ENCODE data around the gene TFDP1. TPM values are rescaled to one million over a fixed set of nuclear protein-coding genes. Genes with fewer than 3 reads are reported as not detected.

The TFDP1 gene
- total RNA-seq, 2 donors from 2014 or later: 74.8 to 76.1 TPM

- Mint-ChIP-seq H3K4me3 (no peak overlapping the region), H3K36me3 (ENCODE audit: low read depth) (peaks cover 70% of the 10 kb centered on the region), H3K9me3 (peaks cover 3% of the 10 kb centered on the region), H3K27me3 (ENCODE audit: insufficient read depth) (no peaks in the 10 kb centered on the region), H3K27ac (no peak overlapping the region), H3K4me1 (no peaks in the 10 kb centered on the region)
- no peak for TF ChIP-seq CTCF (conservative IDR thresholded peaks at IDR 0.05)
- H3K9me3 ChIP-seq (ENCODE audit: control insufficient read depth, low read length): no peaks in the 10 kb centered on the region
- WGBS, 2 experiments (ENCODE audit: insufficient coverage in 1 of 2, insufficient read length in 1 of 2): 95 to 97% methylated on average over 5 to 8 of the region's 8 CpGs
- H3K27ac ChIP-seq (ENCODE audit: low read depth, low read length): no peak overlapping the region
- DNase-seq: peak; percentile 9
- no peak overlapping the region for H3K9ac ChIP-seq (ENCODE audit: extremely low read depth, low read length, poor library complexity, severe bottlenecking)
- no peaks in the 10 kb centered on the region for H3K27me3 ChIP-seq (ENCODE audit: control insufficient read depth, insufficient read depth, low read length, poor library complexity, severe bottlenecking)
- H3K4me3 ChIP-seq (ENCODE audit: low read length): no peak overlapping the region
- H3K4me1 ChIP-seq (ENCODE audit: control insufficient read depth, insufficient read depth, low read length): no peaks in the 10 kb centered on the region
- H3K36me3 ChIP-seq (ENCODE audit: control insufficient read depth, insufficient read depth, low read length): peaks cover 64% of the 10 kb centered on the region
Observed at GRCh38 chr13:113595131-113595530, 10.6 kb downstream of the TFDP1 start.

- H3K4me3 Mint-ChIP-seq: no peak overlapping the region
- no peak overlapping the region for H3K27ac ChIP-seq (ENCODE audit: low read depth, low read length)
- 95 to 98% methylated on average over 8 to 27 of the region's 27 CpGs for WGBS, 2 experiments (ENCODE audit: insufficient coverage in 1 of 2, insufficient read length in 1 of 2)
- H3K36me3 Mint-ChIP-seq (ENCODE audit: low read depth): peaks cover 69% of the 10 kb centered on the region
- no peak overlapping the region for H3K4me3 ChIP-seq (ENCODE audit: low read length)
- no peaks in the 10 kb centered on the region for H3K27me3 Mint-ChIP-seq (ENCODE audit: insufficient read depth)
- TF ChIP-seq CTCF (conservative IDR thresholded peaks at IDR 0.05): no peak
- no peaks in the 10 kb centered on the region for H3K27me3 ChIP-seq (ENCODE audit: control insufficient read depth, insufficient read depth, low read length, poor library complexity, severe bottlenecking)
- peaks cover 66% of the 10 kb centered on the region for H3K36me3 ChIP-seq (ENCODE audit: control insufficient read depth, insufficient read depth, low read length)
- H3K4me1 ChIP-seq (ENCODE audit: control insufficient read depth, insufficient read depth, low read length): no peaks in the 10 kb centered on the region
- H3K9ac ChIP-seq (ENCODE audit: extremely low read depth, low read length, poor library complexity, severe bottlenecking): no peak overlapping the region
- peak; percentile 20 for DNase-seq
- H3K9me3 Mint-ChIP-seq: peaks cover 3% of the 10 kb centered on the region
- no peaks in the 10 kb centered on the region for H3K9me3 ChIP-seq (ENCODE audit: control insufficient read depth, low read length)
- no peaks in the 10 kb centered on the region for H3K4me1 Mint-ChIP-seq
- no peak overlapping the region for H3K27ac Mint-ChIP-seq
Observed at GRCh38 chr13:113596321-113597200, 12.0 kb downstream of the TFDP1 start.

- H3K36me3 ChIP-seq (ENCODE audit: control insufficient read depth, insufficient read depth, low read length): peaks cover 58% of the 10 kb centered on the region
- no peaks in the 10 kb centered on the region for H3K9me3 ChIP-seq (ENCODE audit: control insufficient read depth, low read length)
- no peaks in the 10 kb centered on the region for H3K4me1 Mint-ChIP-seq
- no peak overlapping the region for H3K9ac ChIP-seq (ENCODE audit: extremely low read depth, low read length, poor library complexity, severe bottlenecking)
- H3K9me3 Mint-ChIP-seq: peaks cover 3% of the 10 kb centered on the region
- no peak overlapping the region for H3K4me3 ChIP-seq (ENCODE audit: low read length)
- DNase-seq: peak; percentile 28
- no peak overlapping the region for H3K27ac ChIP-seq (ENCODE audit: low read depth, low read length)
- H3K4me1 ChIP-seq (ENCODE audit: control insufficient read depth, insufficient read depth, low read length): no peaks in the 10 kb centered on the region
- no peaks in the 10 kb centered on the region for H3K27me3 ChIP-seq (ENCODE audit: control insufficient read depth, insufficient read depth, low read length, poor library complexity, severe bottlenecking)
- H3K27ac Mint-ChIP-seq: no peak overlapping the region
- H3K36me3 Mint-ChIP-seq (ENCODE audit: low read depth): peaks cover 62% of the 10 kb centered on the region
- WGBS, 2 experiments (ENCODE audit: insufficient coverage in 1 of 2, insufficient read length in 1 of 2): 92 to 95% methylated on average over 19 to 24 of the region's 24 CpGs
- TF ChIP-seq CTCF (conservative IDR thresholded peaks at IDR 0.05): no peak
- H3K4me3 Mint-ChIP-seq: no peak overlapping the region
- H3K27me3 Mint-ChIP-seq (ENCODE audit: insufficient read depth): no peaks in the 10 kb centered on the region
Observed at GRCh38 chr13:113597391-113598080, 13.0 kb downstream of the TFDP1 start.
